ENCODE results near the gene MARCHF3.
"Not testable (repeated sequence)": the region's sequence is repeated elsewhere in the genome, so short reads cannot be mapped to it uniquely, and the experiment has no call there.

Gene MARCHF3, protein sequence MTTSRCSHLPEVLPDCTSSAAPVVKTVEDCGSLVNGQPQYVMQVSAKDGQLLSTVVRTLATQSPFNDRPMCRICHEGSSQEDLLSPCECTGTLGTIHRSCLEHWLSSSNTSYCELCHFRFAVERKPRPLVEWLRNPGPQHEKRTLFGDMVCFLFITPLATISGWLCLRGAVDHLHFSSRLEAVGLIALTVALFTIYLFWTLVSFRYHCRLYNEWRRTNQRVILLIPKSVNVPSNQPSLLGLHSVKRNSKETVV

DNA sequence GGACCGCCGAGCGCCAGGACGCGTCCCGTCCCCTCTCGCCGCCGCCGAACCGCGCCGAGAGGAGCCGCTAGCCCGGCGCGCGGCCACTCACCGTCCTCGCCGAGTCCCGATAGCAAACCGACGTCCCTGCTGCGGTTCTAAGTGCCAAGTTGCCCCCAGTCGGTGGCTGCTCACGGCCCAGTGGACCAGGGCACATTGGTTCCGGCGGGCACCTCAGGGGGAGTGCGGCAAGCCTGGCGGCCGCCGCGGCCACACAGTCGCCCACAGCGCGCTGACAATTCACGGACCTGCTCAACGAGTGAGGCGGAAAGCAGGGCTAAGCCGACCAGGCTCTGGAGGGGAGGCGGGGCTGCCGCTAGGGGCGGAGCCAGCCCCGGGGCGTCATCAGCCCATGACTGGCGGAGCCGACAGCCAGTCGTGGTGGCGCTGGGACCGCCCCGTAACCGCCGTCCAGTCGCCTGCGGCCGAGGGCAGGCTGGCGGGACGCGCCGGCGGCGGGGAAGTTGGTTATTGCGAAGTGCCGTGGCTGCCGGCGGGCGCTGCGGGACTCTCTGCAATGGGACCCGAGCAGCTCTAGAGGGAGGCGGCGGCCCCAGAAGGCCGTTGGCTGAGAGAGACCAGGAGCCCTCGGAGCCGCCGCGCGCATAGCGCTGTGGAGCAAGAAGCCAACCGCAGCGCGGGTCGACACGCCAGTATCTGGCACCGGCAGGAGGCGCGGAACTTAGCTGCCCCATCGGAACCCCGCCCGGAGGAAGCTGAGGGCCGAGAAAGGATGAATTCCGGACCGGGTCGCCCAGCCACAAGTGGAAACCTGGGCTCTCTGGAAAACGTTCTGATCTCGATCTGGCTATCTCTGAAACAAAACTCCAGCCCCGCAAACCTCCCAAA is at the start of gene MARCHF3:
MARCHF3 (minus strand) TSS at position 300 of the 888 bp plus-strand sequence. CDS start 112,387 bp downstream, outside the sequence.
- DNase-seq = peak; percentile 87 to 93 (median 92)

DNA sequence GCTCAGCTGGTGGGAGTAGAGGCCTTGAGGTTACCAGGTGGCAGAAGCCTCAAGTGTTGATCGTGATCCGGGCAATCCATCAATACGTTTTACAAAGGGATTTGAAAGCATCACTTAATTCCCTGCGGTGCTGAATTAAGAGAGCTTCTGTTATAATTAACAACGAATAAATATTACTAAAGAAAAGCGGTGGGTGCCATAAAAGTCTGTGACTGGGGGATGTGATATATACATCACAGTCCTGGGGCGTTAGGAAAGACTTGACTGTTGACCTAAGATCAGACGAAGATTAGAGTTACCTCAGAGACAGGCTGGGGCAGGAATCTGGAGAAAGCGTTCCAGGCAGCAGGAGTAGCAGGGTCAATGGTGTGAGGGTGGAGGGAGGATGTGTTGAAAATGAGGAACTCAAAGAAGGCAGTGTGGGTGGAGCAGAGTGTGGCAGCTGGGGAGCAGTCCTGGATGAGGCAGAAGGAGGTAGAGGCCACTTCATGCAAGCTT is 49.7 kb upstream of the MARCHF3 start:
- no peak for DNase-seq

DNA sequence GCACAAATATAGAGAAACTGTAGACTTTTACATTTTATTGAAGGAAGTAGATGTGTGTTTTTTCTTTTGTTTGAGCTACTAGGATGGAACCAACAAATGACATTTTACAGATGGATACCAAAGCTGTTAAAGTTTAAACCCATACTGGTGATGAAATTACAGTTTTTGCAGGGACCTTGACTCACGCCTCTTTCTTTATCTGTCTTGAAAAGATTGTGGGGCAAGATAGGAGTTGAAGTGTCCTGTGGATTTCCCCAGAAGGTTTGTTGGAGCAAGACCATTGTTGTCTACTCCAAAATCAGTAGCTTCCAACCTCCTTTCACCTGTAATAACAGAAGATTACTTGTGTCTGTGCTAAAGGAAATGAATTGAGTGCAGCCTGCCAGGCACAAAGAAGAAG is 47.0 kb upstream of the MARCHF3 start:
- no peak for DNase-seq

DNA sequence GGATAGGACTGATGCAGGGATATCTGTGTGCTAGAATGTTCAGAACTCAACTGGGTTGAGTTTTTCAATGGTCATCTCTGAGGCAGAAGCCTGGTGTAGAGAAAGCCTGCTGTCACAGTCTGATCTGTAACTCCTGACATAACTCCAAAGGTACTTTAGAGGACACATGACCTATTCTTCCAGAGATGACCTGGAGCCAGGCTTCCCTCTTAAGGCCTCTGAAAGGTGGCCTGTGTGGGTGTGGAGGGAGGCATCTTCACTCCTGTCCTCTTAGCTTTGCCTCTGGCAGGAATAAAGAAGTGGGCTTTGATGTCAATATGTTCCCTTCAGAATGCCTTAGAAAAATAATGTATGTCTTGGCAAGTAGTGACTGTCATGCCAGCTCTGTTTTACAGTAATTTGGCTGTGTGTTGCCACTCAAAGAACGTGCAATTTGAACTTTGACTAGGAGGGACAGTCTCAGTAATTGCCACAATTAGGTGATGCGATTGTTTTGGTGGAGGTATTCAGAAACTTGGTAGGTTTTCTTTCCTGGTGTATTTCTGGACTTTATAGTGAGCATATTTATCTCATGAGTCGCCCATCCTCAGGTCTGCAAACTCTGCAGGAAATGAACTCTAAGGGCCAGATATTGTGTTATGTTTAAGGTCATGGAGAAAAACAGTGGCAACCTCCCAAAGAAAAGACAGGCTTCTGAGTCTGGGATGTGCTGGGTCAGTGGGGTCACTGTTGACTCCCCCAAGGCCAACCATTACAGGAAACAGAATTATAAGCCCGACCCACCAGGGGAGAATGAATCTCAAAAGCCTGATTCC is 46.2 kb upstream of the MARCHF3 start:
- DNase-seq = no peak

DNA sequence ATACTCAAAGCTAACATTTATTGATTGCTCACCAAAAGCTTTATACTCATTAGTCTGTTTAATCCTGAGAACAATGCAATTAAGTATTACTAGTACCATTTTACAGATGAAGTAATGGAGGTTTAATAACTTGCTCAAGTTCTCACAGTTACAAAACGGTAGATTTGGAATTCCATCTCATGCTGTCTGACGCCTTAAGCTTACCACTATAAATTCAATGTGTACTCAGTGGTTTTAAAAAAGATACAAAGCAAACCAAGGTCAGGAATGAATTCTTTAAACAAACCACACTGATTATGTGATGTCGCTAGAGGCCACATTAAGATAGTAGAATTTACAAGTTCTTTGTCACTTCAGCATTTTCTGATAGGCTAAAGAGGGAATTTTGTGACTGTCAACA is 44.1 kb upstream of the MARCHF3 start:
- DNase-seq = no peak

DNA sequence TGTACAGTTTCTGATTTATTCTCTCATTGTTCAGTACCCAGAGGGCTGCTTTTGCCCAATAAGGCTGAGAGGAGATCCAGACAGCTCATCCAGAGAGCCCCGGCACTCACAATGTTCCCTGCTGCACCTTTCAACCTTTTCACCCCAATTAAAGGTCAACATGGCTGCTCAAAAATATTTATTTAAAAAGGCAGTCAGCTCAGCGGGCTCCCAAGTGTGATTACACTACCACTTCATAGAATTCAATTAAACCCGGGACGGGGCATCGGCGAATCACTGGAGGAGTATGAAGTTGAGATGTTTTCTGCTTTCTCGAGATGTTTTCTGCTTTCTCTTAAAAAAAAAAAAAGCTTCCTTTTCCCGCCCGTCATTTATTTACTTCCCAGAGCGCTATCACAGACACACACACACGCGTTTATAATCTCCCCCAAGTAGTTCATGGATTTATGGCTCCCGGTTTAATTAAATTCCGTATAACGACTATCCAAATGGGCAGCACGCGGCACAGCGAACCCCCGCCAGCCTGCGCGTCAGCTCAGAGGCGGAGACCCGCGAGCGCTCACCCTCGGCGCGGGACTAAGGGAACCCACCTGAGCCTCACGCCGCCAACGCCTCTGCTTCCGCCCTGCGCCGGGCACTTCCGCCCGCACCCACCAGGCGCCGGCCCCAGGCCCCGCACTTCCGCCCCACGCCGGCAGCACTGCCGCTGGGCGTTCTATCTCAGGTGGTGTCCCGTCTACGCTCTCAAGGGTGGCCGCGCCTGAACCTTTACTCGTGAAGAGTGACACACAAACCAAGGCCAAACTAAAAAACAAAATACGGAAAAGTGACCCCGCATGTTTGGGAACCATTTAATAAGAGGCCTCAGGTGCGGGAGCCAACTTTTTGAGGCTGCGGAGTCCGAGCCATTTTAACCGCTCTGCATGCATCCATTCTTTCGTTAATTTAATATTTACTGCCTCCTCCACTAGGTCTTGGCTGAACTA is 42.8 kb upstream of the MARCHF3 start, which contains the start of gene C5orf63:
C5orf63 (minus strand) TSS at position 642 of the 986 bp plus-strand sequence. CDS start 14,507 bp downstream, outside the sequence.
- DNase-seq = peak; percentile 42 to 65 (median 58)

DNA sequence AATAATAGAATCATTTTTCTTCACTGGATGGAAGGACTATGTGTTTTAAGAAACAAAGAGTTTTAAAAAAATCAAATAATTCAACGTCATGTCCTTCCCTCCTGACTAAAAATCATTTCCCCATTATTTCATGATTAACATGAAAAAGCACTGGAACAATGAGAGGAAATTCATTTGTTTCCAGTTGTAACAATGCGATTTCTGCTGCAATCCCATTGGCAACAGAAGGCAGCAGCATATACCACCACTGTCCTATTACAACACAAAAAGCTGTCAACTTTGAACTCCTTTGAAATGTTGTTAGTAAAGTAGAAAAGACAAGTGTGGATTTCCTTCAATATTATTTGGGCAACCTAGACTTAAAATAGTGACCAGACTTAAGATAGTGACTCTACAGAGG is 39.9 kb upstream of the MARCHF3 start:
- DNase-seq = no peak

DNA sequence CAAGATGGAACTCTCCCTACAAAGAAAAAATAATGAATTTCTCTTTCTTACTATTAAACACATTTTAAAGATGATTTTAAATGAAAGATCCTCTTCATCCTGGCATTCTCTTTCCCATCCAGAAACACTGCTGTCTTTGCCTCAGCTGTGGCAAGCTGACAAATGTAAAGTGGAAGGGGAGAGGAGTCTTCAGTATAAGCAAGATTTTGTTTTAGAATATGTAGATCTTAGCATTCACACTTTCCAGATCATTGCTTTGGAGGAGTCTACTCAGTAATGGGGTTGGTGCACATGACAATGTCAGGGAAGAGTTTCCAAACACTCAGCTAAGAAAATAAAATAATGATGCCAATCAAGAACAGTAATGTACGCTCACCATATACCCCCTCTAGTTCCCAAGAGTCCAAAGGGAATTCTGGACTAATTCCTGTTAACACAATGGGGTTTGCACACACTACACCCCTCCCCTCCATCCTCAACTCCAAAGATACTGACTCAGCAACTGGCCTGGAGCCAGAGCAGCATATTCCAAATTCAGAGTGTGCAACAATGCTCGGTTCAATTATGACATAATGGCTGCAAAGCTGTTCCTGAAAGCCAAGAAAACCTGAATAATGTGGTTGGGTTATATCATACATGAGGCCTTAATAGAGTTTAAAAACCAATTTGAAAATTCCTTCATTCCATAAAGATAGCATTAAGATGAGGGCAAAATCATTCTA is 38.3 kb upstream of the MARCHF3 start:
- DNase-seq = no peak

DNA sequence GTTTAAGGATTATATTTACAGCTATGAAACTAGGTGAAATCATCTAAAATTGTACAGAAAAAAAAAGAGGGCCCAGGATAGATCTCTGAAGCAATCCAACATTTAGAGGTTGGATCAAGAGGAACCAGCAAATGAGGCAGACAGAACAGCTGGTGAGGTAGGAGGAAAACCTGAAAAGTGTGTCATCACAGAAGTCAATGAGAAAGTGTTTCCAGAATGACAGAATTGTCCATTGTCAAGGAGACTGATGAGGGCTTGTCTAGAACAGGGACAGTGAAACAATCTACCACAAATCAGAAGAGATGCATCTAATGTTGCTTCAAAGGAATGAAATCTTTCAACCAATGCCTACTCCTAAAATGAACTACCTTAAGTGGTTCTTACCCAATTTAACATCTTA is 36.4 kb upstream of the MARCHF3 start:
- no peak for DNase-seq

DNA sequence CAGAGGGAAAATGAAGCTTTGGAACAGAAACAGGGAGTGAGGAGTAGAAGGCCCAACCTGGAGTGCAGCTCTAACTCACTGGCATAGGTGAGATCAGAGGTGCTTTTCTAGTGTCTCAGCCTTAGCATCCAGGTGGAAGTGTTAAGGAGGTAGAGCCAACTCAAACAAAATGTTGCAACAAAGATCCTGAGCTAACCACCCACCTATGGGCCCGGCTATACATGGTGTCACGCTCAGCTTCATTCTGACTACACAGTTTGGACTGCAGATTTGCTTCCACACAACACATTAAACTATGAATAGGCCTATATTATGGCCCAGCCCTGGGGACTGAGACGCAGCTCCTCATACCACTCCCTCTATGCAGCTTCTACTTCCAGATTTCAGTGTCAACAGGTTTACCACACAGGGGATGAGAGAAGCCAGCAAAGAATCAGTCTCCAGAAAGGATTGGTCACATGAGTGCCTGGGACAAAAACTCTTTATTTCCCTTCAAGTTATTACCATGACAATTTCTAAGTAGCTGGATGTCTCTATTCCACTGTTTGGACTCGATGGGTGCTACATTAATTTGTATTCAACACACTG is 34.0 kb upstream of the MARCHF3 start:
- DNase-seq = no peak

DNA sequence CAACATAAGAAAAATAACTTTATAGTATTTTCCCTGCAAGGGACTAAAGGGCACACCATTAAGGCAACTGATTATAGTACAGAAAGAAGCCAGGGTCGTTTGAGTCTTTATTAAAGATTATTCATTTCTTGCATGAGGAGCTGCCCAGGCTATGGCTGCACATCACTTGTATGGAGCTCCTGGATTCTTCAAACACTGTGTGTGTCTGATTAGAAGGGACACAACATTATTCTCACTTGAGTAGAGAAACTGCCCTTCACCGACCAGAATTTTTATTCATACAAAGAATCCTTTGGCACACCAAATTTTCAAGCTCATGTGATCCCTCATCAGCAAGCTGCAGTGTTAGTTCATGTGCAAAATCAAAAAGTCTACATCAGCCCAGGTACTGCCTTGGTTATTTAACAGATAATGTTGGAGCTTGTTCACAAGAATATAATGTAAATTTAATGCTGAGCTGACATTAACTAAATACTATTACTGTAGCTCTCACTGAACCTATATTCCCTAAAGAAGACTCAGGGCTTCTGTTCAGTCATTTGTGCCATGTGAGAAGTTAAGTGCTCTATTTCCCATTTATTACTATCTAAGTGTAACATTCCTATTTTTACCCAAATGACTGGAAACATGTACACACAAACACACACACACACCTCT is 33.0 kb upstream of the MARCHF3 start:
- DNase-seq = no peak

DNA sequence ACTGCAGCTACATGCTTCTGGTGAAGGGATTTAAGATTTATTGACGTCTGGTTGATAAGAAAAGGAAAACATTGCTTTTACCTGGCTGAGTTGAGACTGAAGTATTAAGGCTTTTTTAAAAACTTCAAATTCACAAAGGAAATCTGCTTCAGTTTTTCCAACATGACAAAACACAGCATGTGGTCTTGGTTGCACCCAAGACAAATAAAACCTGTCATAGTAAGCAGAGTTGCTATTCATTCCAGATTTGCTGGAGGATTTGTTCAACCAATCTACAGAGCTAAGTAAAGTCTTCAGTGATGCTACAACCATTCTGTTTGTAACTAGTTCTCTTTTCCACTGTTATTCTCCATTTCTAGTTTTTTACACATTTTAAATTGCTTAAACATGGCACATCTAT is 31.6 kb upstream of the MARCHF3 start:
- DNase-seq = no peak

DNA sequence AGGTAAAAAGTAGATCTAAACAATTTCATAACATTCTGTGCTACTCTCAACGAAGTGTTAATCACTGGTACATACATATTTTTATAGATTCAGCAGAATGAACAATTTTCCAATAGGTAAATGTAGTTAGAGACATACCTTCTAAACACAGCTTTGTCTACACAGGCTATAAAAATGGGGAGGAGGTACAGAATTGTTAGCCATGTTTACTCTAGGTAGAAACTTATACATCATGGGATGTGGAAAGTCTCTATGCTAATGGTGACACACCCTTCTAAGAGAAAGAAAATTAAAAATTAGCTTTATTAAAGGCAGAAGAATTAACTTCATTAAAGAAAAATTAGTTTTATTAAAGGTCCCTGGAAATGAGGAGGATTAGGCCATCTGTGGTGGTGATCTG is 31.2 kb upstream of the MARCHF3 start:
- no peak for DNase-seq

DNA sequence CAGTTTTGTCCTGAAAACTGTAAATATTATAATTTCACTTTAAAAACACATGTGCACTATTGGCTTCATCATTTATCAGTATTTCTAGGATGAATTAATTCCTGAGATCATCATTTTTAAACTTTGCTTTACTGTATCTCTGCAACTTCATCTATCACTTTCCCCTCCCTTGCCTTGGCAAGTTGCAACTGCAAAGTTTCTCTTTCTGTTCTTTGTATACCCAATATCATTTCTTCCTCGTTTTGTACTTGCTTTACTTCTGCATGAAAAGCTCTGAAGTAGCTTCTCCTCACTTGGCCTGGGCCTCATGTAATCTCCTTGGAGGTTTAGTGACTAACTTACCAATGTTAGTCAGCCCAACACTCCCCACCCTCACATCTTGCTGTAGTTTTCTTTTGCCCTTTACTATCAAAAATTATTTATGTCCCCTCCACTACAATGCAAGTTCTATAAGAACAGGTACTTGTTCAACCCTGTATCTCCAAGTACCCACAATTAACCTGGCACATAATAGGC is 30.2 kb upstream of the MARCHF3 start:
- no peak for DNase-seq

DNA sequence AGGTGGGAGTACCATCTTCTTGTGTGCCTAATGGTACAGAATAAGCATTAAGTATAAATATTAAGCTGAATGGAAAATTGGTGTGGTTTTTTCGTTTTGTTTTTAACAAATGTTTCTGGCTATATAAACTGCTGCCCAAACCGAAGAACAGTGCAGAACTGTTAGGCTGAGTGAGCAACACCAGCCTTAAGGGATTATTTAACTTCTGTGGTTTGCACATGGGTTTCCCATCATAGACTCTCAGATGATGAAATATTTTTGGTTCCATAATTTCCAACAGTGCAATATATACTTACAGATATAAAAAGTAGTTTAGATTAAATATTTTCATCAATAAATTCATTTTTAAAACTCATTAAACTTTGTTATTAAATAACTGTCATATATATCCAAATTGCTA is 26.5 kb upstream of the MARCHF3 start:
- DNase-seq = no peak

DNA sequence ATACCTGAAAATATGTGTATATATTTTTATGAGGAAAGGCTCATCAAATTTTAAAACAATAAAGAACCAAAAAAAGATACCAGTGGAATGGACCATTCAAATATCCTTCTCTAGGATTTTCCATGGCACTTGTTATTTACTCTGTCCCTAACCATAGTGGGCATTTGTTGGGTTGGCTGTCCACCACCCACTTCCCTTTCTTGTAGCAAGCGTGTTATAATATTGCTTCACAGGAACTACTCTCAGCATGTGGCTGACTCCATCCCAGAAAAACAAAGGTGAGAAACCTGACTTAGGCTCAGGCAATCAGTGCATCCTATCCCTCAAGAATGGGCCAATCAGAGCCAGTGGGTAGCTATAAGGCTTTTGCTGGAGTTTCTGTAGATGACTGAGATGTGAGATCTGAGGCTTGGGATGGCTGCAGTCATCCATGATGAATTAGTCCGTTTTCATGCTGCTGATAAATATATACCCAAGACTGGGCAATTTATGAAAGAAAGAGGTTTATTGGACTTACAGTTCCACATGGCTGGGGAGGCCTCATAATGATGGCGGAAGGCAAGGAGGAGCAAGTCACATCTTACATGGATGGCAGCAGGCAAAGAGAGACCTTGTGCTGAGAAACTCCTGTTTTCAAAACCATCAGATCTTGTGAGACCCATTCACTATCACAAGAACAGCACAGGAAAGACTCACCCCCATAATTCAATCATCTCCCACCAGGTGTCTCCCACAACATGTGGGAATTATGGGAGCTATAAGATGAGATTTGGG is 25.7 kb upstream of the MARCHF3 start:
- DNase-seq = no peak

DNA sequence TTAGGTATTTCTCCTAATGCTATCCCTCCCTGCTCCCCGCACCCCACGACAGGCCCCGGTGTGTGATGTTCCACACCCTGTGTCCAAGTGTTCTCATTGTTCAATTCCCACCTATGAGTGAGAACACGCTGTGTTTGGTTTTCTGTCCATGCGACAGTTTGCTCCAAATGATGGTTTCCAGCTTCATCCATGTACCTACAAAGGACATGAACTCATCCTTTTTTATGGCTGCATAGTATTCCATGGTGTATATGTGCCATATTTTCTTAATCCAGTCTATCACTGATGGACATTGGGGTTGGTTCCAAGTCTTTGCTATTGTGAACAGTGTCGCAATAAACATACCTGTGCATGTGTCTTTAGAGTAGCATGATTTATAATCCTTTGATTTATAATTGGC is 23.2 kb upstream of the MARCHF3 start:
- not testable (repeated sequence) for DNase-seq

DNA sequence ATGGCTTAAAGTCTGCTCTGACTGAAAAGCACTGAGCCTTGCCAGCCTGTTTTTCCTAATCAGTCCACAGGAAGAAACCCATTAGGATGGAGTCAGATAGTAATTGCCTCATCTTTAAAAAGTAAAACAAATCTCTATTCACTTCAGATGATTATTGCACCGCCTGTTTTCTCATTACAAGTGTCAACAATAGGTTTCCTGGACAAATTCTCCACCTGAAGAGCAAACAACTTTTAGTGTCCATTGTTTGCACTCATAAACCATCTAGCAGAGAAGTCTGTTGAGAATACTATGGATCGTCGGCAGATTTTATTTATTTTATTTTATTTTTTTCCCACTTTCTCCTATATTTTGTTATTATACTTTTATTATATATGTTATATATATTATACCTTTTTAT is 22.7 kb upstream of the MARCHF3 start:
- no peak for DNase-seq

DNA sequence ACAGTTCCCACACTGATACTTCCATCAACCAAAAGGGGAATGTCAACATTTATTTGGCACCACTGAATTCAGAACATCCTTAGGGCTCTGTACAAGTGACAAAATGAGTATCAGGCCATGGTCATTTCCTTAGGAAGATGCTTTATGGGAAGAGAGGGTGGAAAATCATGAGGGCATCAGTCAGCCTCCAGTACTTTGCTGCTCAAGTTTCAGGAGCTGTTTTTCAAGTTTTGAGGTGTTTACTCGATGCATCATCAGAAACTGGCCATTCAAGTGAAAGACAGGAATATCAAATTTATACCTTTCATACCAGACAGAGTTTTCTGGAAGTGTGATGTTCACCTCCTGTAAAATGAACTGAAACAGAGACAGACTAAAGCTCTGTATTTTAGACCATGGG is 21.2 kb upstream of the MARCHF3 start:
- no peak for DNase-seq

Data from stimulated activated naive CD4-positive, alpha-beta T cell (primary cell).